ENCODE measurements around the gene METTL14.

Gene METTL14

GRCh38 chr4:118754890-118755289 is 69.7 kb downstream of the METTL14 start:
- peaks cover 13% of the 10 kb centered on the region for H3K4me1 ChIP-seq (ENCODE audit: low read length)
- peaks cover 27% of the 10 kb centered on the region for H3K79me2 ChIP-seq (ENCODE audit: low read length)
- no peak for DNase-seq
- no peaks in the 10 kb centered on the region for H3K27me3 ChIP-seq (replicated peaks; ENCODE audit: insufficient read depth, low read length)
- H3K9ac ChIP-seq (ENCODE audit: low read length): no peak overlapping the region
- H4K20me1 ChIP-seq (ENCODE audit: insufficient read depth, low read length): peaks cover 3% of the 10 kb centered on the region; the same call in 1 of the 2 replicates
- H3K27ac ChIP-seq (ENCODE audit: low read length): no peak overlapping the region
- no peak overlapping the region for H3K4me2 ChIP-seq (ENCODE audit: low read depth, low read length)
- peaks cover 11% of the 10 kb centered on the region; the same call in 1 of the 2 replicates for H3K36me3 ChIP-seq (replicated peaks; ENCODE audit: insufficient read depth, low read length)
- TF ChIP-seq EZH2 (optimal IDR thresholded peaks at IDR 0.05; ENCODE audit: low read depth, low read length) (no peak), EZH2phosphoT487 (IDR thresholded peaks at IDR 0.05; ENCODE audit: low read length) (no peak), CTCF (IDR thresholded peaks at IDR 0.05; ENCODE audit: low read length) (no peak)
- no peaks in the 10 kb centered on the region for H3K9me3 ChIP-seq (replicated peaks; ENCODE audit: insufficient read depth, low read length)
- H3F3A ChIP-seq (ENCODE audit: insufficient read depth, low read length): peaks cover 4% of the 10 kb centered on the region
- H3K9me2 ChIP-seq (replicated peaks; ENCODE audit: insufficient read depth, low read length): no peaks in the 10 kb centered on the region
- no peak overlapping the region for H2AFZ ChIP-seq (ENCODE audit: low read length)
- H3K4me3 ChIP-seq (ENCODE audit: low read length): no peak overlapping the region

- H3K79me2 ChIP-seq (ENCODE audit: low read length): peaks cover 28% of the 10 kb centered on the region
- H3K9me3 ChIP-seq (replicated peaks; ENCODE audit: insufficient read depth, low read length): no peaks in the 10 kb centered on the region
- peaks cover 12% of the 10 kb centered on the region for H3F3A ChIP-seq (ENCODE audit: insufficient read depth, low read length)
- no peaks in the 10 kb centered on the region for H4K20me1 ChIP-seq (ENCODE audit: insufficient read depth, low read length)
- H3K4me2 ChIP-seq (ENCODE audit: low read depth, low read length): no peak overlapping the region
- DNase-seq: no peak
- H3K9me2 ChIP-seq (replicated peaks; ENCODE audit: insufficient read depth, low read length): no peaks in the 10 kb centered on the region
- H3K36me3 ChIP-seq (replicated peaks; ENCODE audit: insufficient read depth, low read length): peaks cover 11% of the 10 kb centered on the region; the same call in 1 of the 2 replicates
- H3K27ac ChIP-seq (ENCODE audit: low read length): no peak overlapping the region
- no peaks in the 10 kb centered on the region for H3K27me3 ChIP-seq (replicated peaks; ENCODE audit: insufficient read depth, low read length)
- no peak overlapping the region for H3K9ac ChIP-seq (ENCODE audit: low read length)
- TF ChIP-seq CTCF (IDR thresholded peaks at IDR 0.05; ENCODE audit: low read length) (no peak), EZH2 (optimal IDR thresholded peaks at IDR 0.05; ENCODE audit: low read depth, low read length) (no peak), EZH2phosphoT487 (IDR thresholded peaks at IDR 0.05; ENCODE audit: low read length) (no peak)
- peaks cover 17% of the 10 kb centered on the region for H3K4me1 ChIP-seq (ENCODE audit: low read length)
- H3K4me3 ChIP-seq (ENCODE audit: low read length): no peak overlapping the region
- no peak overlapping the region for H2AFZ ChIP-seq (ENCODE audit: low read length)
These were observed 70.4 kb downstream of the METTL14 start for GRCh38 chr4:118755438-118756226.

GRCh38 chr4:118756429-118756828 is 71.2 kb downstream of the METTL14 start:
- no peak overlapping the region for H3K27ac ChIP-seq (ENCODE audit: low read length)
- no peak overlapping the region for H3K9ac ChIP-seq (ENCODE audit: low read length)
- peaks cover 28% of the 10 kb centered on the region for H3K79me2 ChIP-seq (ENCODE audit: low read length)
- H3K36me3 ChIP-seq (replicated peaks; ENCODE audit: insufficient read depth, low read length): peaks cover 11% of the 10 kb centered on the region; the same call in 1 of the 2 replicates
- no peak overlapping the region for H3K4me3 ChIP-seq (ENCODE audit: low read length)
- H3K4me2 ChIP-seq (ENCODE audit: low read depth, low read length): no peak overlapping the region
- no peak for DNase-seq
- peaks cover 19% of the 10 kb centered on the region for H3F3A ChIP-seq (ENCODE audit: insufficient read depth, low read length)
- no peaks in the 10 kb centered on the region for H3K9me2 ChIP-seq (replicated peaks; ENCODE audit: insufficient read depth, low read length)
- H3K9me3 ChIP-seq (replicated peaks; ENCODE audit: insufficient read depth, low read length): no peaks in the 10 kb centered on the region
- TF ChIP-seq CTCF (IDR thresholded peaks at IDR 0.05; ENCODE audit: low read length) (no peak), EZH2phosphoT487 (IDR thresholded peaks at IDR 0.05; ENCODE audit: low read length) (no peak), EZH2 (optimal IDR thresholded peaks at IDR 0.05; ENCODE audit: low read depth, low read length) (no peak)
- H4K20me1 ChIP-seq (ENCODE audit: insufficient read depth, low read length): no peaks in the 10 kb centered on the region
- peaks cover 22% of the 10 kb centered on the region for H3K4me1 ChIP-seq (ENCODE audit: low read length)
- no peaks in the 10 kb centered on the region for H3K27me3 ChIP-seq (replicated peaks; ENCODE audit: insufficient read depth, low read length)
- H2AFZ ChIP-seq (ENCODE audit: low read length): no peak overlapping the region

Measured in MM.1S (cell line).